ENCODE data around the gene ING3. TPM values are rescaled to one million over a fixed set of nuclear protein-coding genes. Genes with fewer than 3 reads are reported as not detected.

The ING3 gene
- total and polyA plus RNA-seq, 2 of the 13 experiments (the other 11 are each of a cell fraction or from before 2014, with no cell fraction given), result 6.9 to 12.8 TPM

DNA sequence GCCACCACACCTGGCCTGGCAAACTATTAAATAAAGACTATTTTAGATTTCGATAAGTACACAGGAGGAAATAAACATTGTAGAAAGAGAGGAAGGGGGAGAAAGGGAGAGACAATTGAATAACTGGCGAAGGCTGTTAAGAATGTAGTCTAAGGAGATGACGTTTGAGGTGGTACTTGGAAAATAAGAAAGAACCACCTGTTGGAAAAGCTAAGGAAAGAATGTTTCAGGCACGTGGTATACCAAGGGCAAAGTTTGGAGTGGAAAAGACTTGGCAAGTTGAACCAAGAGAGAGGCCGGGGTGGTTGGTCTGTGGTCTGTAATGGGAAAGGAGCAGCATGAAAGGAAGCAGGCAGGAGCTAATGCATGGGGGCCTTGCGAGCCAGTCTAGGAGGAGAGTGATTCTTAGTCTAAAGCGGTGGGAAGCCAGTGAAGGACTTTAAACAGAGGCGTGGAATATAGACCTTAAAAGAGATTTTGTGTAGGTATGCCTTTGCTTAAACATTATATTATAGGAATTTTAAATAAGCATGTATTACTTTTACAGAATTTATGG, 9.4 kb downstream of the ING3 start:
- FAIRE-seq (no peak), ATAC-seq (no peak; the same call in 2 of the 3 replicates), DNase-seq (ENCODE audit: low spot score) (no peak)
- Histone ChIP-seq H3K9me3 (ENCODE audit: low read length) (no peaks in the 10 kb centered on the region), H2AFZ (ENCODE audit: low read length) (no peak overlapping the region), H4K20me1 (ENCODE audit: insufficient read depth, low read length) (no peaks in the 10 kb centered on the region), H3K27me3 (ENCODE audit: control insufficient read depth in 1 of 2, insufficient read depth in 2 of 2, low read length in 2 of 2) (no peaks in the 10 kb centered on the region), H3K4me1 (ENCODE audit: insufficient read depth, low read length) (no peaks in the 10 kb centered on the region), H3K9ac (ENCODE audit: insufficient read depth, low read depth, low read length) (no peak overlapping the region), H3K36me3 (replicated peaks in 1 of 2; ENCODE audit: control insufficient read depth in 1 of 2, insufficient read depth in 2 of 2, low read length in 2 of 2) (peaks cover 1 to 13% of the 10 kb centered on the region in 2 experiments; a peak in 3 of 5 replicates), H3K27ac (ENCODE audit: extremely low read length, insufficient read depth, low read length) (no peak overlapping the region), H3K79me2 (ENCODE audit: insufficient read depth, low read length) (no peaks in the 10 kb centered on the region), H3K4me2 (ENCODE audit: low read depth, low read length) (no peak overlapping the region), H3K4me3 (replicated peaks in 1 of 3; ENCODE audit: insufficient read depth in 1 of 3, low read depth in 2 of 3, low read length in 3 of 3) (no peak overlapping the region)
- ChIA-PET CTCF (ENCODE audit: low intra/inter-chr PET ratio, low total read pairs) (no interaction called here), POLR2A (interaction anchor here (1.5 kb wide), 1 partner anchor 9 kb away, joined by 6 read pairs; the partner anchor contains the start of gene ING3)
- BruUV-seq (replicated peaks), result no TSS peak
- 97% methylated on average over 8 of the region's 8 CpGs for WGBS (ENCODE audit: low lambda C conversion rate)
- intact Hi-C loops (cut with micrococcal nuclease; ENCODE audit: unreplicated experiment) (loop anchor here (10.0 kb wide), 1 partner anchor 1725 kb away; no protein-coding TSS in a partner anchor), in situ Hi-C loops (cut with HindIII; ENCODE audit: extremely low pct_ligation_motif_present, low pct_unique_long_range_greater_than_20kb) (no loop called here)
- TF ChIP-seq DPF2 (CRISPR knock-in tag; IDR thresholded peaks at IDR 0.05; ENCODE audit: borderline replicate concordance, low read depth), result no peak
- TF ChIP-seq, protein P1, sequence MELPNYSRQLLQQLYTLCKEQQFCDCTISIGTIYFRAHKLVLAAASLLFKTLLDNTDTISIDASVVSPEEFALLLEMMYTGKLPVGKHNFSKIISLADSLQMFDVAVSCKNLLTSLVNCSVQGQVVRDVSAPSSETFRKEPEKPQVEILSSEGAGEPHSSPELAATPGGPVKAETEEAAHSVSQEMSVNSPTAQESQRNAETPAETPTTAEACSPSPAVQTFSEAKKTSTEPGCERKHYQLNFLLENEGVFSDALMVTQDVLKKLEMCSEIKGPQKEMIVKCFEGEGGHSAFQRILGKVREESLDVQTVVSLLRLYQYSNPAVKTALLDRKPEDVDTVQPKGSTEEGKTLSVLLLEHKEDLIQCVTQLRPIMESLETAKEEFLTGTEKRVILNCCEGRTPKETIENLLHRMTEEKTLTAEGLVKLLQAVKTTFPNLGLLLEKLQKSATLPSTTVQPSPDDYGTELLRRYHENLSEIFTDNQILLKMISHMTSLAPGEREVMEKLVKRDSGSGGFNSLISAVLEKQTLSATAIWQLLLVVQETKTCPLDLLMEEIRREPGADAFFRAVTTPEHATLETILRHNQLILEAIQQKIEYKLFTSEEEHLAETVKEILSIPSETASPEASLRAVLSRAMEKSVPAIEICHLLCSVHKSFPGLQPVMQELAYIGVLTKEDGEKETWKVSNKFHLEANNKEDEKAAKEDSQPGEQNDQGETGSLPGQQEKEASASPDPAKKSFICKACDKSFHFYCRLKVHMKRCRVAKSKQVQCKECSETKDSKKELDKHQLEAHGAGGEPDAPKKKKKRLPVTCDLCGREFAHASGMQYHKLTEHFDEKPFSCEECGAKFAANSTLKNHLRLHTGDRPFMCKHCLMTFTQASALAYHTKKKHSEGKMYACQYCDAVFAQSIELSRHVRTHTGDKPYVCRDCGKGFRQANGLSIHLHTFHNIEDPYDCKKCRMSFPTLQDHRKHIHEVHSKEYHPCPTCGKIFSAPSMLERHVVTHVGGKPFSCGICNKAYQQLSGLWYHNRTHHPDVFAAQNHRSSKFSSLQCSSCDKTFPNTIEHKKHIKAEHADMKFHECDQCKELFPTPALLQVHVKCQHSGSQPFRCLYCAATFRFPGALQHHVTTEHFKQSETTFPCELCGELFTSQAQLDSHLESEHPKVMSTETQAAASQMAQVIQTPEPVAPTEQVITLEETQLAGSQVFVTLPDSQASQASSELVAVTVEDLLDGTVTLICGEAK (IDR thresholded peaks at IDR 0.05), result no peak
- TF ChIP-seq, protein P1 (CRISPR knock-in tag; IDR thresholded peaks at IDR 0.05), result no peak
